CD4-positive, alpha-beta T cell (primary cell): ENCODE data around the gene SBK1. TPM values are rescaled to one million over a fixed set of nuclear protein-coding genes. Genes with fewer than 3 reads are reported as not detected.

Experiments used
- ATAC-seq: fragments of 200-7000 bp; cut with Tn5 transposase; one replicate; pipeline ENCODE4 v1.10.0; 2022; ENCODE audit warnings: mild to moderate bottlenecking; ENCODE audit not compliant: poor library complexity
- CTCF ChIA-PET: fragments of 350-600 bp; sonication (Branson Sonifier 250); formaldehyde crosslinking; loops from one replicate; lab custom pipeline; 2021; ENCODE audit warnings: antibody characterized with exemption, inconsistent platforms; lab: Charles Lee
- POLR2A ChIA-PET: fragments of 350-600 bp; sonication (Branson Sonifier 250); formaldehyde crosslinking; loops from one replicate; lab custom pipeline; 2021; ENCODE audit warnings: antibody characterized with exemption, inconsistent platforms; lab: Charles Lee
- DNase-seq, 14 experiments: peaks; one replicate each; pipeline ENCODE4 v3.0.0-alpha.2; 2013 to 2020; ENCODE audit warnings: mixed read lengths in 2 of 14
- H3K27ac ChIP-seq, 2 donors: one replicate each; pipeline versions ENCODE4 v1.5.1 to v1.7.0; 2013; ENCODE audit warnings: low read length in 2 of 2, low read depth in 1 of 2, mild to moderate bottlenecking in 1 of 2
- H3K27me3 ChIP-seq, 2 experiments: 1 replicate in 1 of 2; 2 replicates in 1 of 2; pipeline versions ENCODE4 v1.6.1 to v1.7.0; 2013; ENCODE audit warnings: low read length in 2 of 2, control low read depth in 1 of 2, mild to moderate bottlenecking in 1 of 2, moderate library complexity in 1 of 2; ENCODE audit not compliant: insufficient read depth in 2 of 2, control insufficient read depth in 1 of 2
- H3K36me3 ChIP-seq: one replicate; pipeline ENCODE4 v1.6.1; 2013; ENCODE audit warnings: low read length, control low read depth; ENCODE audit not compliant: insufficient read depth
- H3K4me1 ChIP-seq: one replicate; pipeline ENCODE4 v1.6.1; 2013; ENCODE audit warnings: low read length, control low read depth; ENCODE audit not compliant: insufficient read depth
- H3K4me3 ChIP-seq: one replicate; pipeline ENCODE4 v1.5.1; 2013; ENCODE audit warnings: mild to moderate bottlenecking, low read length, moderate library complexity
- H3K9me3 ChIP-seq, 2 experiments: 1 replicate in 1 of 2; 2 replicates in 1 of 2; pipeline versions ENCODE4 v1.6.1 to v1.7.0; 2013; ENCODE audit warnings: low read length in 2 of 2, mild to moderate bottlenecking in 2 of 2, control low read depth in 1 of 2, moderate library complexity in 1 of 2; ENCODE audit not compliant: control insufficient read depth in 1 of 2, insufficient read depth in 1 of 2
- H3K27ac Mint-ChIP-seq: one replicate; pipeline ENCODE4 v1.8.0; 2020; ENCODE audit warnings: mixed read lengths
- H3K27me3 Mint-ChIP-seq: one replicate; pipeline ENCODE4 v1.8.0; 2021; ENCODE audit warnings: mixed read lengths
- H3K36me3 Mint-ChIP-seq: one replicate; pipeline ENCODE4 v1.8.0; 2021; ENCODE audit warnings: low read depth, mixed read lengths
- H3K4me1 Mint-ChIP-seq: one replicate; pipeline ENCODE4 v1.8.0; 2021; ENCODE audit warnings: low read depth, mixed read lengths
- H3K4me3 Mint-ChIP-seq: one replicate; pipeline ENCODE4 v1.8.0; 2020; ENCODE audit warnings: mild to moderate bottlenecking, mixed read lengths
- H3K9me3 Mint-ChIP-seq: one replicate; pipeline ENCODE4 v1.8.0; 2020; ENCODE audit warnings: mixed read lengths
- CTCF ChIP-seq: fragments of 200-600 bp; IDR thresholded peaks from one replicate; pipeline ENCODE4 v1.8.0; 2022; ENCODE audit warnings: antibody characterized with exemption, mild to moderate bottlenecking
- intact Hi-C, 2 experiments: fragments of 100-400 bp; cut with DNase I in 1 of 2; cut with micrococcal nuclease in 1 of 2; formaldehyde crosslinking; loops; one replicate each; pipeline versions ENCODE4 v1.15.1 to v1.9.0; 2023 to 2025; cut with DNase I, micrococcal nuclease
- total RNA-seq, 174 experiments: library from RNA in 2 of 174; stranded (reverse) in 2 of 174; gene quantifications; one replicate each; pipeline ENCODE4 v1.2.3 and lab custom pipeline; 2021 to 2026

SBK1 gene
- total RNA-seq, 2 experiments from 2014 or later, result 13.0 to 13.5 TPM

DNA sequence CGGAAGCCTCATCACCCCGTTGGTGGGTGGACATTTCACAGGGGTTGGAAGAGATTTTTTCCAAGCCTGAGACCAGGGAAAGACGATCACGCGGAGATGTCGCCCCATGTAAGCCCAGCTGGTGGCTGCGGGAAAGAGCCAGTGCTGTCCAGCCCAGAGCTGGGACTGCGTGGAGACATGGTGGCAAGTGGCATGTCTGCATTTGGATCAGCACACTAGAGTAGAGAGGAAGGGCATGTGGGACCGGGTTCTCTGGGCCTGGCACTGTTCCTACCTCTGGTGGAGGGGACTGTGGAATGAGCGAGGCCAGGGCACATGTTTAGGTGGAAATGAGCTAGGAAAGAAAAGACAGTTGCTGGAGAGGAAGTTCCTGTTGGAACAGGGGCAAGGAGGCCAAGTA is 20.0 kb downstream of the SBK1 start:
- Histone ChIP-seq H3K4me3 (no peak overlapping the region), H3K36me3 (no peaks in the 10 kb centered on the region), H3K9me3 (no peaks in the 10 kb centered on the region), H3K4me1 (peaks cover 74% of the 10 kb centered on the region), H3K27me3 (no peaks in the 10 kb centered on the region), H3K27ac (peak overlapping the region; percentile 86 to 89)
- ChIA-PET CTCF (interaction anchor here (0.6 kb wide), 1 partner anchor 37 kb away, joined by 3 read pairs; no protein-coding TSS in a partner anchor), POLR2A (interaction anchor here (0.6 to 7.6 kb wide), 4 partner anchors 19 to 38 kb away, joined by 3 to 54 read pairs (median 28); partner anchors contain the start of gene SBK1)
- Mint-ChIP-seq H3K27me3 (no peaks in the 10 kb centered on the region), H3K36me3 (peaks cover 29% of the 10 kb centered on the region), H3K27ac (peak overlapping the region; percentile 96), H3K4me1 (peaks cover 62% of the 10 kb centered on the region), H3K9me3 (no peaks in the 10 kb centered on the region), H3K4me3 (peak overlapping the region; percentile 38)
- DNase-seq (no peak), ATAC-seq (no peak)
- no peak for TF ChIP-seq CTCF
- intact Hi-C loops, result loop anchor here (5.0 to 10.0 kb wide), 4 partner anchors 170 to 670 kb away; partner anchors contain the start of gene SGF29 (in 1 of the 2)

- no peaks in the 10 kb centered on the region for H3K27me3 ChIP-seq
- intact Hi-C loops, result loop anchor here (5.0 to 10.0 kb wide), 4 partner anchors 171 to 669 kb away; partner anchors contain the start of gene SGF29 (in 1 of the 2)
- no peaks in the 10 kb centered on the region for H3K27me3 Mint-ChIP-seq
- peak overlapping the region; percentile 96 for H3K27ac Mint-ChIP-seq
- ChIA-PET POLR2A (interaction anchor here (1.5 to 7.6 kb wide), 2 partner anchors 21 to 35 kb away, joined by 8 to 54 read pairs; partner anchors contain the start of gene SBK1), CTCF (no interaction called here)
- no peaks in the 10 kb centered on the region for H3K9me3 ChIP-seq
- no peak for TF ChIP-seq CTCF
- H3K4me3 ChIP-seq, result no peak overlapping the region
- peaks cover 34% of the 10 kb centered on the region for H3K36me3 Mint-ChIP-seq
- H3K27ac ChIP-seq, result no peak overlapping the region
- peaks cover 64% of the 10 kb centered on the region for H3K4me1 Mint-ChIP-seq
- H3K36me3 ChIP-seq, result peaks cover 5% of the 10 kb centered on the region
- no peak for DNase-seq
- H3K9me3 Mint-ChIP-seq, result no peaks in the 10 kb centered on the region
- ATAC-seq, result no peak
- H3K4me3 Mint-ChIP-seq, result no peak overlapping the region
- peaks cover 78% of the 10 kb centered on the region for H3K4me1 ChIP-seq
These were observed 21.3 kb downstream of the SBK1 start for GRCh38 chr16:28313587-28313986.

DNA sequence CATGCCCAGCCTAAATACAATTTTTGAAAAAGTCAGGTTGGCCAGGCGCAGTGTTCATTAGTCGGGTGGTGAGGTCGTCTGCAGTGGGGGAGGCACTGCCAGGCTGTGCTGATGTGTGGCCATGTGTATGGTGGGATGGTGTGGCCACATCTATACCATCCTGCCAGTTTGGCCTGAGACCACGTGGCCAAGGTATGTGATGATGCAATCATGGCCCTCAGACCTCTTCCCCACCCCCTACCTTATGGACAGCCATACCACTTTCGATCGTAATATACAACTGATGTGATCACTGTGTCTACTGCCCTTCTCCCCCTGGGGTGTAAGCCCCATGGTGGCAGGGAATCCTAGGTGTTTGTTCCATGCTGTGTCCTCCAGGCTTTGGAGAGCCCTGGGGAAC is 23.7 kb downstream of the SBK1 start:
- ChIA-PET CTCF (interaction anchor here (0.9 to 2.4 kb wide), 6 partner anchors 8 to 98 kb away, joined by 3 to 60 read pairs (median 4); partner anchors contain the start of gene SBK1), POLR2A (no interaction called here)
- H3K36me3 Mint-ChIP-seq, result peaks cover 33% of the 10 kb centered on the region
- Histone ChIP-seq H3K4me1 (peaks cover 54% of the 10 kb centered on the region), H3K27me3 (no peaks in the 10 kb centered on the region), H3K9me3 (no peaks in the 10 kb centered on the region), H3K4me3 (no peak overlapping the region), H3K36me3 (peaks cover 15% of the 10 kb centered on the region), H3K27ac (no peak overlapping the region)
- no peaks in the 10 kb centered on the region for H3K27me3 Mint-ChIP-seq
- DNase-seq (no peak), ATAC-seq (no peak)
- H3K4me1 Mint-ChIP-seq, result peaks cover 40% of the 10 kb centered on the region
- no peaks in the 10 kb centered on the region for H3K9me3 Mint-ChIP-seq
- H3K4me3 Mint-ChIP-seq, result no peak overlapping the region
- intact Hi-C loops, result loop anchor here in 1 of 2 experiments (2.0 to 10.0 kb wide), 2 partner anchors 179 to 341 kb away; no protein-coding TSS in a partner anchor
- peak overlapping the region; percentile 77 for H3K27ac Mint-ChIP-seq
- no peak for TF ChIP-seq CTCF
